ENCODE results near the gene RARB. TPM values are rescaled to one million over a fixed set of nuclear protein-coding genes. Genes with fewer than 3 reads are reported as not detected.

Gene RARB
- total RNA-seq, 1 experiment from 2014 or later: 7.1 TPM

GRCh38 chr3:25445731-25446130, 17.7 kb downstream of the RARB start:
- DNase-seq (ENCODE audit: extremely low read depth, low read depth): no peak

GRCh38 chr3:25447285-25447684, 19.2 kb downstream of the RARB start:
- no peak for DNase-seq (ENCODE audit: extremely low read depth, low read depth)

DNA sequence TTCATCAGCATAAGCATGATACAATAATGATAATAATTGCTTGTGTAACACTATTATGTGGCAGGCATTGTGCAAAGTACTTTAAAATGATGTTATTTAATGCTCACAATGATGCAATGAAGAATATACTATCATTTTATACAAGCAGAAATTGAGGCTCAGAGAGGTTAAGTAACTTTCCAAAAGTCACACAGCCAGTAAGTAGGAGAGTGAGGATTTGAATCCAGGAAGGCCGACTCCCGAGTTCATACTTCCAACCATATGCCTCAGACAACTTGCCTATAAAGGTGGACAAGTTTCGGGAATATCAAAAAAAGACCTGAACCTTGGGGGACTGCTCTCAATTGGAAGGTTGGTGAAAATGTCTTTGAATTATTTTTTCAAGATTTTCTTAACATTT, 19.9 kb downstream of the RARB start:
- DNase-seq (ENCODE audit: extremely low read depth, low read depth): no peak

GRCh38 chr3:25448750-25449692, 21.0 kb downstream of the RARB start:
- no peak for DNase-seq (ENCODE audit: extremely low read depth, low read depth)

DNA sequence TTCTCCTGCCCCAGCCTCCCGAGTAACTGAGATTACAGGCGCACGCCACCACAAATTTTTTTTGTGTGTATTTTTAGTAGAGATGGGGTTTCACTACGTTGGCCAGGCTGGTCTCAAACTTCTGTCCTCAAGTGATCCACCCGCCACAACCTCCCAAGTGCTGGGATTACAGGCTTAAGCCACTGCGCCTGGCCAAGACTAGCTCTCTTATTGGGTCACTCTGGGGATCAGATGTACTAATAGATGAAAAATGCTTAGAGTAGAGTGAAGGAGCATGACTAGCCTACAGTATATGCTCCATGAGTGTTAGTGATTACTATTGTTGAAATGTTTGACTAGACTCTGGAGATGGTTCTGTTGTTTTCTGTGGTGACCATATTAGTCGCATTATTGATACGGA, 21.8 kb downstream of the RARB start:
- no peak for DNase-seq (ENCODE audit: extremely low read depth, low read depth)

- DNase-seq (ENCODE audit: extremely low read depth, low read depth): no peak
Observed at GRCh38 chr3:25452192-25452591, 24.1 kb downstream of the RARB start.

- DNase-seq (ENCODE audit: extremely low read depth, low read depth): no peak
Observed at GRCh38 chr3:25452740-25453139, 24.7 kb downstream of the RARB start.

DNA sequence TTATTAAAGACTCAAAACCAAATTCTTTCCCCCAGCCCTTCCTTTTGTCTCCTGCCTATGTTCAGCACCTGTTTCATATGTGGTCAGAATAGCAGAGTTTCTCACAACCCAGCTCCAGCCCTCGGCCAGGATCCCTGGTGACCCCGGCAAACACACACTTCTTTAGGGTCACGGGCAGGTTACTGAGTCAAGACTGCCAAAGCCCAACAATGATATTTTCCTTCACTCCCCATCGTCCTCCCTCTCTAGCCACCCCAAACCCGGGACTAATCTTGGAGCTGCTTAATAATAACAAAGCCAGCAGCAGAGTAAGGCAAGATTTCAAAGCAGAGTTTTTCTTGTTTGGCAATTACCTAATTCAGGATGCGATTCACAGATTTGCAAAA, 25.5 kb downstream of the RARB start:
- no peak for DNase-seq (ENCODE audit: extremely low read depth, low read depth)

DNA sequence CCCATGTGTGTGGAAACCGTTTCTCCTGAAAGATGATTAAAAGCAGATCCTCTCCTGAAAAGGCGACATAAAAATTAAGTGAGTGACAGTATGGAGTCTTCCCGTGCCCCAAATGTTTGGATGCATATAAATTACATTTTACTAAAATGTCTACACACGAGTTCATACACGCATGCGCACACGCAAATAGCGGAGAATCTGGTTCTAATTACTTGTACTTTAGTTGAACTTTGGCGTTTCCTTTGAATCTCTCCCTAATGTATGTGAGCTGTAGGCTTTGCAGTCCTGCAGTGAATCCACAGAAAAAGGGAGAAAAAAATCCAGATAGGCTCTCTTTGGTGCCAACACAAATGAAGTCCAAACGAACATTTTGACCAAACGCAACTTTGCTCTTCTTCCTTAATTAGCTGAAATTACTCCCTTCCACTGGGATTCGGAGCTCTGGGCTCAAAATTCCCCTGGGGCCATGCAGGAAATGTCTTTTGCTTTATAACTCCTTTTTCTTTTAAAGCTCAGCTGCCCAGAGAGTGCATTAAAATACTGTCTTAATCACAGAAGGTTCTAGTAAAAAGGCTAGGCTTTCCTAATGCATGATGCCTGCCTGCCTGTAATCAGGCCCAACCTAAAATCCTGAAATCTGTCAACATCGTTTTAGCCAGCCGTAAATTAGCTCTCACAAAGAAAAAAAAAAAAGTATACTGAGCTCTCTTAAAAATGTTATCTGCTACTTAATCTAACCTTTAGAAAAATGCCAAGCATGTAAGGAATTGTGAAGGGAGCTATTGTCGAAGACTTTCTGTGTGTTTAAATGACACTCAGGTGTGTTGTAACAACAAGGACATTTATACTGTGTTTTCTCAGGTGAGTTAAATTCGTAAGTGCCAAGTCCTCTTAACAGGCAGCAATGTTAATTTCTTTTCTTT, 26.2 kb downstream of the RARB start:
- DNase-seq (ENCODE audit: extremely low read depth, low read depth): no peak

DNA sequence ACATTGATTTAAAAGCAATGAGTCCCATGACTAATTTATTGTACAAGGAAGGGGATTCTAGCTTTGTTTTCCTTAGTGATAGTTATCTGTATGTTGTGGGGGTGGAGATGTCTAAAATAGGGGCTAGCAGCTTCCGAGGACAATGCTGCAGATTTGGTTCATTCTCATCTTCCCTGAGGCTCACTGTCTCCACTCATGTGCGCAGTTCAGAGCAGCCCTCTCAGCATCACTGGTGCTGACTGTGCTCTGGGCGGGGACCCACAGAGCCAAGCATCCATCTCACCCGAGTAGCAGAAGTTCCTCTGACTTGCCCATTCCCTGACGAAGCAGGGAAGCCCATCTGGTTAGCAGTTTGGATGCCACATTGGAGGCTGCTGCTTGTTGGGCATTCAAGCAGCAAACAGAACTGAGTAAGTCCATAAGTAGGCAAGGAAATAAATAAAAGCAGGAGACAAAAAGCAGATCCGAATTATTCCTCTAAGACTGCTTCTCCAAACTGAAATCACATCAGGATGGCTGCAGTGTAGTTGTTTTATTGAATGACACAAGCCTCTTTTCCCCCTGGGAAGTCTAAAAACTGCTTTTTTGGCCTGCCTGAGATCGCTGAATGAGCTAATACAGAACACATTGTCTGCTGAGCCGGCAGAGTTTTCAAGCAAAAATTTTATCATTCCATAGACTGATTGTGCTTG, 27.5 kb downstream of the RARB start:
- no peak for DNase-seq (ENCODE audit: extremely low read depth, low read depth)

GRCh38 chr3:25456723-25457670, 28.9 kb downstream of the RARB start:
- DNase-seq (ENCODE audit: extremely low read depth, low read depth): no peak

- DNase-seq (ENCODE audit: extremely low read depth, low read depth): no peak
Observed at GRCh38 chr3:25457671-25458419, 29.8 kb downstream of the RARB start.

- no peak for DNase-seq (ENCODE audit: extremely low read depth, low read depth)
Observed at GRCh38 chr3:25458420-25458814, 30.4 kb downstream of the RARB start.

DNA sequence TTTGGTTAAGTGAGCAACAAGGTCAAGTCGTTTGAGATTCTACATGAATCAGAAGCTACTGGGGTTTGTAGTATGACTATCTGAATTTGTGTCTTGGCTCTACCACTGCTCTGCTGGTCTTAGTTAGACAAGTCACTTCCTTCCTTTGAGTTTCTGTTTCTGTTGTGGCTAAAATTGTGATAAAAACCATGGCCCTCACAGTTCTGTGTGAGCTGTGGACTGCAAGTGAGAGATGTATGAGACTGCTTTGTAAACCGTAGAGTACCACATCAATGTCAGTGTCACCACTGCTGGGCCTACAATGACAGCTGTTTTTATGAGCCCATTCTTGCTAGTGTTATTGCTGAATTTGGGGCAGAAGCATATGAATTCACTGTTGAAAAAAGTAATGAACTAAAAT, 32.7 kb downstream of the RARB start:
- DNase-seq (ENCODE audit: extremely low read depth, low read depth): no peak

DNA sequence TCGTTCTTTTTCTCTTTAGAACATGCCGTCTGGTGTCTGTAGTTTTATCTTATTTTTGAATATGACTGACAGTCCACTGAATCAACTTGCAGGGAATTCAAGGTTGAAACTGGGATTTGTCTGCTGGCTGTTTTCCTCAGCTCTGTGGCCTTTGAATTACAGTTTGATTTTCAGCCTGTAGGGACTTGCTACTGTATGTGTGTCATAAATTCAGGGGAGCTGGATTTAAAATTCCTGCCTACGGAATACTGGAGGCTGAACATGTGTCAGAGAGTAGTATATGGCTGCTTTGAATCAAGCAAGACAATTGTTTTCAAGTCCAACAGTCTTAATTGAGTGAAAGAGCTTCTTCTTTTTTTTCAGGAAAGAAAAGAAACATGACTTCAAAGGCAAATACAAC, 33.9 kb downstream of the RARB start:
- no peak for DNase-seq (ENCODE audit: extremely low read depth, low read depth)

DNA sequence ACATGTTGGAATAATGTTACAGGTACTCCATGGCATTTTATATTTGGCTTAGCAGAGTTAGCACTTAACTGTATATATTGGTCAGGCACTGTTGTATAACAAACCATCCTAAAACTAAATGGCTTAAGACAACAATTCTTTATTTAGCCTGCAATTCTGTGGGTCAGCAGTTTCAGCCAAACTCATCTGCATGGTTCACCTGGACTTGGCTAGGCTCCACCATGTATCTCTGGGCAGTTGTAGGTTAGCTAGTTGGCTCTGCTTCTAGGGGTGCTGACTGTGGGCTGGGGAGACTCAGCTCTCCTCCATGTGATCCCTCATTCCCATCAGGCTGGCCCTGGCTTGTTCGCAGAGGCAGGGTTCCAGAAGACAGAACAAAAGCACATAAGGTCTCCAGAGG, 34.4 kb downstream of the RARB start:
- no peak for DNase-seq (ENCODE audit: extremely low read depth, low read depth)

DNA sequence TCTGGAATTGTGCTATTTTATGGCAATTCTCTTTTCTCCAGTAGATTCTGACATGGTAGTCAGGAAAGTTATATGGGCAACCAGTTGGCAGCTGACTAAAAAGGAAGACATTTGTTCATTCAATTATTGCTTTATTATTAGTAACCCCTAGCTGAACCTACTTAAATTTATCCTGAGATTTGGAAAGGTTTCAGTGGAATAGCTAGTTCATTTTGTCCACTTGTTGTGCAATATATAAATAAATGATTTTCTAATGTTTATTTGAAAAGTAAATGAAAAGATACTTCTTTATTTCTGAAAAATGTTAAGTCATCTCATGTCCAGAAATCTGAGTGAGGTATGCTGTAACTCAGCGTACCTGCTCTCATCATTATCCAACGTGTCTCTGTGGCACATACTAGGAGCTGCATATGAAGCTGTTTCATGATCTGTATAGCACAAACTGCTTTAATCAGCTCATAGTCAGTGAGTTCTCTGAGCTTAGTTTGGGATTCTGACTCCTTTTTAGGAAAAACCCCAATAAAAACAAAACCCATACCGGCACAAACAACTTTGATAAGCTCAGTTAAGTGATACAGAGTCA, 35.9 kb downstream of the RARB start:
- no peak for DNase-seq (ENCODE audit: extremely low read depth, low read depth)

GRCh38 chr3:25465266-25465860, 37.3 kb downstream of the RARB start:
- no peak for DNase-seq (ENCODE audit: extremely low read depth, low read depth)

Measured in NCI-H460 (cell line).